Measurements from ENCODE around the gene GOLGA6D.
A peak's percentile ranks its signal among the peaks of the same experiment; 100 is the strongest.
"Not testable (repeated sequence)": the region's sequence is repeated elsewhere in the genome, so short reads cannot be mapped to it uniquely, and the experiment has no call there.

The GOLGA6D gene, protein sequence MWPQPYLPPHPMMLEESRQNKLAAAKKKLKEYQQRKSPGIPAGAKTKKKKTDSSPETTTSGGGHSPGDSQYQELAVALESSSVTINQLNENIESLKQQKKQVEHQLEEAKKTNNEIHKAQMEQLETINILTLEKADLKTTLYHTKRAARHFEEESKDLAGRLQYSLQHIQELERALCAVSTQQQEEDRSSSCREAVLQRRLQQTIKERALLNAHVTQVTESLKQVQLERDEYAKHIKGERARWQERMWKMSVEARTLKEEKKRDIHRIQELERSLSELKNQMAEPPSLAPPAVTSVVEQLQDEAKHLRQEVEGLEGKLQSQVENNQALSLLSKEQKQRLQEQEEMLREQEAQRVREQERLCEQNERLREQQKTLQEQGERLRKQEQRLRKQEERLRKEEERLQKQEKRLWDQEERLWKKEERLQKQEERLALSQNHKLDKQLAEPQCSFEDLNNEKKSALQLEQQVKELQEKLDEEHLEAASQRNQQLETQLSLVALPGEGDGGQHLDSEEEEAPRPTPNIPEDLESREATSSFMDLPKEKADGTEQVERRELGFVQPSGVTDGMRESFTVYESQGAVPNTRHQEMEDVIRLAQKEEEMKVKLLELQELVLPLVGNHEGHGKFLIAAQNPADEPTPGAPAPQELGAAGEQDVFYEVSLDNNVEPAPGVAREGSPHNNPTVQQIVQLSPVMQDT

DNA sequence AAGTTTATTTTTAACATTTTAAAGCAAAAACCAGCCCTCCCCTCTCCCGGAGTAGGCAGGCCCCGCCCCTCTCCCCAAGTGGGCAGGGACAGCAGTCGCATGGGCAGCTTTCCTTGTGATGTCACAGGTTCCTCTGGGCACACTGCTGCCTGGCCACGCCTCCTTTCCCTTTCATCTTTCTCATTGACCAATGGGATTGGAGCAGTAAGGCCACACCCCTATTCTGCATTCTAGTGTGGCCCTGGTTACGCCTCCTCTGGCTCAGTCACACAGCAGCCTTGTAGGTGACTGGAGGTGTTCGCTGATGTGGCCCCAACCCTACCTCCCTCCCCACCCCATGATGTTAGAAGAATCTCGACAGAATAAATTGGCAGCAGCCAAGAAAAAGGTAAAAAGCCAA is at the start of gene GOLGA6D:
GOLGA6D (plus strand) TSS at position 264 of the 400 bp plus-strand sequence; CDS start at position 305, 41 bp downstream.
- not testable (repeated sequence) for DNase-seq

- no peak for DNase-seq
Measured at GRCh38 chr15:75233504-75234190, 49.0 kb upstream of the GOLGA6D start.

DNA sequence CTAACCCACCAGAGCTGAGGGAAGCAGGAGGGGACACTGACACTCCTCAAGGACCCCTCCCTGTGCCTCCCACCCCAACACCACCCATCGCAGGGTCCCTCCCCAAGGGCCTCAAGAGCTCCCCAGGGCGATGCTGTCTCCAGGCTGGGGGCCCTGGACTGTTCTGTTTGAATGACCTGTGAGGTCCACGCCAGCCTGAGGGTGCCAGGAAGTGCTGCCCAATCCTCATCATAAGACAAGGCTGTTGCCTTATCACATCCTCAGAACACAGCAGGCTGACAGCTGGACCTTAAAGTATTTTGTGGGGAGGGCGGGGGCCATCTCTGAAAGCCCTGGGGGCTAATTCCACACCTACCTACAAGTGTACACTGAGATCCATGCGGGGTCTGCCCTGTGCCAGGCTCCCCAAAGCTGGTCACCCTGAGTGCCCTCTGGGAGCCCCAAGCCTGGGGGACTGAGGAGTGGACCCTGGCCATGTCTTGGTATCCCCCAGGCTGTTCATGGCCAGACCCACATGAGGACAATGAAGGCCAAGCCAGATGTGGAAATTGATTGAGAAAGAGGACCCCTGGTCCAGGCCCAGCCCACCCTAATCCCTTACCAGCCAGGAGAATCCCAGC is 48.3 kb upstream of the GOLGA6D start:
- DNase-seq, result no peak

- no peak for DNase-seq
Measured at GRCh38 chr15:75235051-75235673, 47.5 kb upstream of the GOLGA6D start.

GRCh38 chr15:75235760-75236729 is 46.6 kb upstream of the GOLGA6D start:
- DNase-seq, result no peak

GRCh38 chr15:75237316-75237982 is 45.2 kb upstream of the GOLGA6D start:
- no peak for DNase-seq

GRCh38 chr15:75238150-75238549 is 44.5 kb upstream of the GOLGA6D start:
- no peak for DNase-seq

DNA sequence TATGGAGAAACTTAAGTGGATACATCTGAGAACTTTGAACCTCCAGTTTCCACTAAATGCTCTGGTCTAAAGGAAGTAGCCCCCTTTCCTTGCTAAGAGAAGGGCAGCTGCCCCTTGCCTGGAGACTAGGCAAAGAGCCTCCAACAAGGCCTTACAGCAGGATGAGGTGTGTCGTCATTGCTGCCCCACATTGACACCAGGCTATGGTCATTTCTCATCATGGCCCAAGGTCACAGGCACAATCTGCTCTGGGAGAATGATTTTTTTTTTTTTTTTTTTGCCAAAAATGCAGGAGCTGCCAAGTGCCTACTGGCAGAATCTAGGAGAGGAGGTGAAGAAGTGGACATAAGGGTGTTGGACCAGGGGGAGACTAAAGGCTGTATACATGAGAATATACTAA is 36.9 kb upstream of the GOLGA6D start:
- DNase-seq, result not testable (repeated sequence)

GRCh38 chr15:75248991-75249390 is 33.6 kb upstream of the GOLGA6D start:
- DNase-seq, result not testable (repeated sequence)

- DNase-seq, result no peak
Measured at GRCh38 chr15:75249726-75250125, 32.9 kb upstream of the GOLGA6D start.

- DNase-seq, result not testable (repeated sequence)
Measured at GRCh38 chr15:75251343-75251742, 31.3 kb upstream of the GOLGA6D start.

- DNase-seq, result not testable (repeated sequence)
Measured at GRCh38 chr15:75252285-75252684, 30.4 kb upstream of the GOLGA6D start.

- not testable (repeated sequence) for DNase-seq
Measured at GRCh38 chr15:75258034-75258433, 24.6 kb upstream of the GOLGA6D start, which contains the start of gene GOLGA6C. Gene GOLGA6C (plus strand): TSS chr15:75258334. CDS start chr15:75258599, 265 bp downstream.

DNA sequence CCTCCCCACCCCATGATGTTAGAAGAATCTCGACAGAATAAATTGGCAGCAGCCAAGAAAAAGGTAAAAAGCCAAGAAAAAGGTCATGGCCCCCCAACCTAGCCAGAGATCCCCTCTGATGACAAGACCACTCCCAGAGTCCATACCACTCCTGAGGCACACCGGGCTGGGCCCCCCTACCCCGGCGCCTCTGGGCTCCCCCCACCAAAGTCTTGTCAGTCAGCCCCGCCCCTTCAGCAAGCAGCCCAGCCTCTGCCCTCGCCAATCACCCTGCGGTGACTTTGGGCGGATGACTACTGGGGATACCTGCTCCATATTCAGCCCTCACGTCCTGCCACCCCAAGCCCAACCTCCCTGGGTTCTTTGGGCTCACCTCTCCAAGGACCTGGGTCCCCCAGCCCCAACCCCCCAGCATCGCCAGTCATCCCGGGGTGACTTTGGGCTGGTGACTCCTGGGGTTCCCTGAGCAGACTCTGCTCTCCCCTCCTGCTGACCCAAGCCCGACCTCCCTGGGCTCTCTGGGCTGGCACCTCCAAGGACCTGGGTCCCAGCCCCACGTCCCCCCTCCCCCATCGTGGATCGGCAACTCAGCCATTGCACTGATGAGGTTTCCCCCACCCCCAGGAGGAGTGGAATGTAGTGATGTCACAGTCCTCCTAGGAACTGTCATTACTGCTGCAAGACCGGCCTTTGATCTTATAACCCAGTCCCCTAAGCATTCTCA is 23.9 kb upstream of the GOLGA6D start:
- not testable (repeated sequence) for DNase-seq

DNA sequence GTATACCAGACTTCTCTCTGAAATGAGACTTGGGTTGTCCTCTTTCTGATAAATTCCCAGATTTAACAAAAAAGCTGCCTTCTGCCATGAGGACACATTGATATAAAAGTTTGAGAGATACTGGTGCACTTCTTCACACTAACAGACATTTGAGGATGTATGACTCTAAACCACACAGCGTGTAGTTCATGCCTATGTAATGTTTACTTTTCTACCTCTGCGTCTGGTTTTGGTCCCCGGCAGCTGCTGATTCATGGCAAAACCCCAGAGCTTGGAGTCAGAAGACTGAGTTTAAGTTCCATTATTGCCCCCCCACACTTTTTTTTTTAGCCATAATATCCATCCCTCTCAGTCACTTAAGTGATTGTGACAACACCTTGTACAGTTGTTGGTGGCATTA is 22.8 kb upstream of the GOLGA6D start:
- DNase-seq, result not testable (repeated sequence)

- not testable (repeated sequence) for DNase-seq
Measured at GRCh38 chr15:75273751-75274359, 8.8 kb upstream of the GOLGA6D start.

GRCh38 chr15:75274509-75275107 is 8.0 kb upstream of the GOLGA6D start:
- peak; percentile 54 for DNase-seq

DNA sequence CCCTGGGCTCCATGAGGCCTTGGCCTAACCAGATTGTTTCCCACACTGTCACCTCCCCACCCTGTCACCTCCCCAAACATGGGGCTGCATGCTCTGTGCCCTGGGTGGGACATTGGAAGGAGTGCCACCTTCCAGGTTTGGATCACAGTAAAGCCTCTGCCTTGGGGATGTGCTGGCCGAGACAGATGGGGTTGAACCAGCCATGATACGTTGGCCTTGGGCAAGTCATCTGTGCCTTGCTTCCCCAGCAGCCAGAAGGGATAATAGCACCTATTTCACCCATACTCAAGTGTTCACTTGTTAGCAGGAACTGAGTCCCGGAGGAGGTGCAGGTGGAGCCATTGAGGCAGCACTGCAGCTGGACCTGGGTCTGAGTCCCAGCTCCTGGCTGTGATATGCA is 7.0 kb upstream of the GOLGA6D start:
- DNase-seq, result not testable (repeated sequence)

DNA sequence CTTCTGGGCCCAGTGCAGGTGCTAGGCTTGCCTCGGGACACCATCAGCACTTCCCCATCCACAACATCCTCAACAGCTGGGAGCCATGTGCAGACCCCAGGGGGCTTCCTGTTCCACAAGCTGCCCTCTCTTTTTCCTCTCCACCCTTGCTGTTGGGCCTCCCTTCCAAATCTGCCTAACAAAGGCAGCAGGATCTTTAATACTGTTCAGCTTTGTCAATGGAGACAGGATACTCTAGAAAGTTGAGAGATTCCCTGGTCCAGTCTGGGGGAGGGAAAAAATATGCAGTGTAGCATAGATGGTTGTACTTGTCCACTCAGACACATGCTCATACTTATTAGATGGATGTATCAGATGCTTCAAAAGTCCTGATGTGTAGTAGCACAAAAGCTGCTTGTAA is 4.1 kb upstream of the GOLGA6D start:
- not testable (repeated sequence) for DNase-seq

Data from activated naive CD4-positive, alpha-beta T cell treated with anti-CD3 and anti-CD28 coated beads, Interleukin-2, amount 50 U/mL, for 16 hours (primary cell).